Activated B cell treated with CpG ODN at 0.5 μM for 24 hours (primary cell): Measurements from ENCODE around the gene NLRX1. TPM values are rescaled to one million over a fixed set of nuclear protein-coding genes. Genes with fewer than 3 reads are reported as not detected.

Experiments used
- ATAC-seq: fragments of 200-7000 bp; cut with Tn5 transposase; one replicate; pipeline ENCODE4 v1.10.0; 2021; ENCODE audit warnings: low read depth, mild to moderate bottlenecking, moderate library complexity
- CTCF ChIA-PET: fragments of 350-600 bp; sonication (Branson Sonifier 250); formaldehyde crosslinking; loops from one replicate; lab custom pipeline; 2021; ENCODE audit warnings: antibody characterized with exemption; lab: Charles Lee
- POLR2A ChIA-PET: fragments of 350-600 bp; sonication (Branson Sonifier 250); formaldehyde crosslinking; loops from one replicate; lab custom pipeline; 2021; ENCODE audit warnings: antibody characterized with exemption; lab: Charles Lee
- DNase-seq: peaks from one replicate; pipeline ENCODE4 v3.0.0; 2022
- H3K27ac Mint-ChIP-seq: one replicate; pipeline ENCODE4 v1.8.0; 2020; ENCODE audit warnings: mixed read lengths
- H3K27me3 Mint-ChIP-seq: one replicate; pipeline ENCODE4 v1.8.0; 2021; ENCODE audit warnings: mixed read lengths
- H3K36me3 Mint-ChIP-seq: one replicate; pipeline ENCODE4 v1.8.0; 2021; ENCODE audit warnings: low read depth, mixed read lengths
- H3K4me1 Mint-ChIP-seq: one replicate; pipeline ENCODE4 v1.8.0; 2021; ENCODE audit warnings: mixed read lengths
- H3K4me3 Mint-ChIP-seq: one replicate; pipeline ENCODE4 v1.8.0; 2020; ENCODE audit warnings: mild to moderate bottlenecking, mixed read lengths
- H3K9me3 Mint-ChIP-seq: one replicate; pipeline ENCODE4 v1.8.0; 2020; ENCODE audit warnings: mixed read lengths
- CTCF ChIP-seq: fragments of 200-600 bp; IDR thresholded peaks from one replicate; pipeline ENCODE4 v1.8.0; 2022; ENCODE audit warnings: antibody characterized with exemption, mild to moderate bottlenecking
- intact Hi-C: fragments of 100-400 bp; cut with micrococcal nuclease; formaldehyde crosslinking; loops from one replicate; pipeline ENCODE4 v1.15.1; 2024
- total RNA-seq: library from RNA; stranded (reverse); gene quantifications from 2 replicates; pipeline ENCODE4 v1.2.3, GENCODE V29; 2022

Gene NLRX1
- total RNA-seq, 1 donor from 2014 or later = 9.8 TPM

GRCh38 chr11:119205574-119206510 lies 37.3 kb downstream of the NLRX1 start, which contains the start of gene CBL:
Gene CBL (plus strand): TSS chr11:119206339. CDS start chr11:119206418, 79 bp downstream.
- DNase-seq (peak; percentile 95), ATAC-seq (peak; percentile 86)
- Mint-ChIP-seq H3K4me3 (peak within 1 kb of the TSS; percentile 96), H3K36me3 (peaks cover 3% of the 10 kb centered on the region), H3K27me3 (no peaks in the 10 kb centered on the region), H3K4me1 (peaks cover 31% of the 10 kb centered on the region), H3K27ac (peak within 1 kb of the TSS; percentile 90), H3K9me3 (no peaks in the 10 kb centered on the region)
- TF ChIP-seq CTCF = no peak
- CTCF ChIA-PET = interaction anchor here (0.6 to 4.0 kb wide), 14 partner anchors 9 to 117 kb away, joined by 3 to 23 read pairs (median 4); partner anchors contain the start of genes C2CD2L and NLRX1
- intact Hi-C loops = loop anchor here (1.0 to 5.0 kb wide), 5 partner anchors 17 to 769 kb away; partner anchors contain the start of genes KMT2A and USP2
- POLR2A ChIA-PET = interaction anchor here (0.6 to 2.3 kb wide), 12 partner anchors 14 to 187 kb away, joined by 3 to 21 read pairs (median 4); partner anchors contain the start of genes C2CD2L, DPAGT1, HYOU1 and RPS25

- ChIA-PET CTCF (interaction anchor here (0.6 to 4.0 kb wide), 13 partner anchors 8 to 116 kb away, joined by 3 to 23 read pairs (median 4); partner anchors contain the start of genes C2CD2L and NLRX1), POLR2A (interaction anchor here (0.5 to 2.3 kb wide), 14 partner anchors 38 to 771 kb away, joined by 3 to 21 read pairs (median 4); partner anchors contain the start of genes C2CD2L, HYOU1, RPS25 and TRAPPC4)
- peak overlapping the region; percentile 96 for H3K4me3 Mint-ChIP-seq
- intact Hi-C loops = loop anchor here (1.0 to 5.0 kb wide), 5 partner anchors 16 to 769 kb away; partner anchors contain the start of genes KMT2A and USP2
- H3K27me3 Mint-ChIP-seq = no peaks in the 10 kb centered on the region
- H3K4me1 Mint-ChIP-seq = peaks cover 31% of the 10 kb centered on the region
- no peaks in the 10 kb centered on the region for H3K9me3 Mint-ChIP-seq
- TF ChIP-seq CTCF = no peak
- peak overlapping the region; percentile 88 for H3K27ac Mint-ChIP-seq
- H3K36me3 Mint-ChIP-seq = peaks cover 3% of the 10 kb centered on the region
- DNase-seq = no peak
- peak; percentile 15 for ATAC-seq
Measured at GRCh38 chr11:119206511-119207414, 38.2 kb downstream of the NLRX1 start.

- ChIA-PET POLR2A (interaction anchor here (0.6 to 2.3 kb wide), 8 partner anchors 47 to 772 kb away, joined by 3 to 21 read pairs (median 5); a partner anchor contains a TSS), CTCF (interaction anchor here (1.4 to 4.0 kb wide), 4 partner anchors 52 to 116 kb away, joined by 3 to 23 read pairs (median 6); no protein-coding TSS in a partner anchor)
- H3K4me3 Mint-ChIP-seq = peak overlapping the region; percentile 96
- DNase-seq = no peak
- no peak for TF ChIP-seq CTCF
- peaks cover 3% of the 10 kb centered on the region for H3K36me3 Mint-ChIP-seq
- H3K27me3 Mint-ChIP-seq = no peaks in the 10 kb centered on the region
- peaks cover 31% of the 10 kb centered on the region for H3K4me1 Mint-ChIP-seq
- intact Hi-C loops = loop anchor here (1.0 to 5.0 kb wide), 4 partner anchors 15 to 770 kb away; partner anchors contain the start of genes KMT2A and USP2
- H3K9me3 Mint-ChIP-seq = no peaks in the 10 kb centered on the region
- ATAC-seq = no peak
- peak overlapping the region; percentile 88 for H3K27ac Mint-ChIP-seq
Measured at GRCh38 chr11:119207415-119207960, 39.0 kb downstream of the NLRX1 start.

GRCh38 chr11:119209186-119209585 lies 40.7 kb downstream of the NLRX1 start:
- H3K27me3 Mint-ChIP-seq = no peaks in the 10 kb centered on the region
- DNase-seq (no peak), ATAC-seq (no peak)
- H3K9me3 Mint-ChIP-seq = no peaks in the 10 kb centered on the region
- peaks cover 3% of the 10 kb centered on the region for H3K36me3 Mint-ChIP-seq
- POLR2A ChIA-PET = interaction anchor here (0.7 kb wide), 1 partner anchor 50 kb away, joined by 3 read pairs; no protein-coding TSS in a partner anchor
- no peak overlapping the region for H3K27ac Mint-ChIP-seq
- no peak for TF ChIP-seq CTCF
- H3K4me3 Mint-ChIP-seq = no peak overlapping the region
- peaks cover 34% of the 10 kb centered on the region for H3K4me1 Mint-ChIP-seq
- intact Hi-C loops = loop anchor here (5.0 kb wide), 1 partner anchor 772 kb away; the partner anchor contains the start of gene KMT2A
- CTCF ChIA-PET = interaction anchor here (1.1 to 1.2 kb wide), 2 partner anchors 129 to 261 kb away, joined by 3 read pairs; no protein-coding TSS in a partner anchor
